Prostate gland (tissue), 2 donors: ENCODE data around the gene ACTL9. TPM values are rescaled to one million over a fixed set of nuclear protein-coding genes. Genes with fewer than 3 reads are reported as not detected.

Experiments
- DNase-seq: peaks from one replicate; pipeline ENCODE4 v3.0.0-alpha.2; 2019; ENCODE audit warnings: low spot score
- H3K27ac ChIP-seq, 2 donors: fragments of 200-600 bp; sonication (generic); 2 replicates each; pipeline ENCODE4 v1.5.1; 2017 to 2019
- H3K27me3 ChIP-seq: fragments of 200-600 bp; sonication (generic); replicated peaks from 2 replicates; pipeline ENCODE4 v1.5.1; 2019; ENCODE audit not compliant: insufficient read depth
- H3K36me3 ChIP-seq, 2 donors: fragments of 200-600 bp; sonication (generic); 1 replicate in 1 of 2; 2 replicates in 1 of 2; pipeline versions ENCODE4 v1.5.1 to v1.8.1; 2017 to 2019
- H3K4me1 ChIP-seq: fragments of 200-600 bp; sonication (generic); replicated peaks from 2 replicates; pipeline ENCODE4 v1.5.1; 2019
- H3K4me3 ChIP-seq, 2 donors: fragments of 200-600 bp; sonication (generic); 2 replicates each; pipeline ENCODE4 v1.5.1; 2017 to 2019
- H3K9me3 ChIP-seq: fragments of 200-600 bp; sonication (generic); 2 replicates; pipeline ENCODE4 v1.5.1; 2017
- CTCF ChIP-seq, 4 experiments: fragments of 200-600 bp in 2 of 4; fragments of 450-650 bp in 2 of 4; sonication (generic) in 2 of 4; IDR thresholded peaks; 1 replicate in 3 of 4; 2 replicates in 1 of 4; pipeline ENCODE4 v1.5.1; 2016 to 2019; ENCODE audit warnings: antibody characterized with exemption in 4 of 4, mild to moderate bottlenecking in 2 of 4, moderate library complexity in 2 of 4
- POLR2A ChIP-seq: fragments of 450-650 bp; IDR thresholded peaks from one replicate; pipeline ENCODE4 v1.6.1; 2016; ENCODE audit warnings: antibody characterized with exemption, mild to moderate bottlenecking
- POLR2AphosphoS5 ChIP-seq: sonication (generic); formaldehyde crosslinking; IDR thresholded peaks from one replicate; pipeline ENCODE4 v1.6.1; 2017; ENCODE audit warnings: antibody characterized with exemption
- WGBS: methylation state at CpG from one replicate; pipeline ENCODE4 v1.1.5; 2018; 5-methylcytosine and 5-hydroxymethylcytosine counted together
- intact Hi-C: fragments of 100-400 bp; cut with DNase I; formaldehyde crosslinking; loops from one replicate; pipeline ENCODE4 v1.14.2; 2022
- total RNA-seq, 2 donors: library from RNA; depleted of rRNA; stranded (reverse); fragments of >200 nt; gene quantifications; one replicate each; pipeline ENCODE4 v1.1.0, GENCODE V29; 2016

ACTL9 gene
- total RNA-seq, 2 donors from 2014 or later = 10.2 TPM; not detected in 1

- no peak overlapping the region for H3K27ac ChIP-seq
- H3K4me3 ChIP-seq = no peak overlapping the region
- no peaks in the 10 kb centered on the region for H3K4me1 ChIP-seq
- no peaks in the 10 kb centered on the region for H3K36me3 ChIP-seq
- H3K27me3 ChIP-seq = peaks cover 5% of the 10 kb centered on the region
- no peak for DNase-seq
- intact Hi-C loops = no loop called here
- no peaks in the 10 kb centered on the region for H3K9me3 ChIP-seq
- WGBS = 79% methylated on average over 6 of the region's 6 CpGs
- no peak for TF ChIP-seq CTCF (IDR thresholded peaks at IDR 0.05)
- TF ChIP-seq POLR2A = no peak
- no peak for TF ChIP-seq POLR2AphosphoS5
These were observed 2.7 kb downstream of the ACTL9 start for GRCh38 chr19:8695911-8696310.

DNA sequence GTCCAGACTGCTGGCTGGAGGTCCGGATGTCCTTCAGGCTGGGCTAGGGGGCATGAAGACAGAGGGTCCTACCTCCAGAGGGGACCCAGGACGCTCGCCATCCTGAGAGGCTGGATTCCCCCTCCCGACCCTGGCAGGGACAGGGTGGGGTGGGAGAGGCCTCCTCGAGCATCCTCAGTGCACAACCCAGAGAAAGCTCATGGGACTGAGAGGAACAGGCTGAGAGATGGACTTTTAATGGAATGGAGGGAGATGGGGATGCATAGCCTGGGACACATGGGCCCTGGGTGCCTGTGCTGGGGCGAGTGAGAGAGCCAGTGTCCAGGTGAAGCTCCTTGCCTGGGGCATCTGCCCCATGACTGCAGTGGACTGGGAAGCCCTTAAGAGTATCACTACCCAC, 3.1 kb downstream of the ACTL9 start:
- DNase-seq = no peak
- Histone ChIP-seq H3K27ac (no peak overlapping the region), H3K27me3 (peaks cover 5% of the 10 kb centered on the region), H3K4me3 (no peak overlapping the region), H3K9me3 (no peaks in the 10 kb centered on the region), H3K4me1 (no peaks in the 10 kb centered on the region), H3K36me3 (no peaks in the 10 kb centered on the region)
- TF ChIP-seq CTCF (IDR thresholded peaks at IDR 0.05) = no peak
- no peak for TF ChIP-seq POLR2A
- TF ChIP-seq POLR2AphosphoS5 = no peak
- intact Hi-C loops = no loop called here
- WGBS = 66% methylated on average over 6 of the region's 6 CpGs

GRCh38 chr19:8690753-8691539, 7.6 kb downstream of the ACTL9 start:
- WGBS = 49% methylated on average over 5 of the region's 5 CpGs
- no peak overlapping the region for H3K4me3 ChIP-seq
- H3K27me3 ChIP-seq = no peaks in the 10 kb centered on the region
- H3K27ac ChIP-seq = no peak overlapping the region
- no peak for DNase-seq
- H3K36me3 ChIP-seq = no peaks in the 10 kb centered on the region
- TF ChIP-seq CTCF (IDR thresholded peaks at IDR 0.05) (no peak), POLR2AphosphoS5 (no peak)
- H3K9me3 ChIP-seq = no peaks in the 10 kb centered on the region
- intact Hi-C loops = no loop called here
- H3K4me1 ChIP-seq = no peaks in the 10 kb centered on the region

- H3K4me3 ChIP-seq = no peak overlapping the region
- intact Hi-C loops = no loop called here
- TF ChIP-seq POLR2AphosphoS5 (no peak), POLR2A (no peak)
- H3K27me3 ChIP-seq = no peaks in the 10 kb centered on the region
- H3K27ac ChIP-seq = no peak overlapping the region
- no peak for DNase-seq
- H3K9me3 ChIP-seq = no peaks in the 10 kb centered on the region
- 83% methylated on average over 15 of the region's 15 CpGs for WGBS
- no peaks in the 10 kb centered on the region for H3K4me1 ChIP-seq
- H3K36me3 ChIP-seq = no peaks in the 10 kb centered on the region
These were observed 9.7 kb downstream of the ACTL9 start for GRCh38 chr19:8688930-8689329.

GRCh38 chr19:8686549-8686948, 12.0 kb downstream of the ACTL9 start:
- Histone ChIP-seq H3K9me3 (no peaks in the 10 kb centered on the region), H3K4me1 (no peaks in the 10 kb centered on the region), H3K4me3 (no peak overlapping the region), H3K27ac (no peak overlapping the region), H3K27me3 (no peaks in the 10 kb centered on the region), H3K36me3 (no peaks in the 10 kb centered on the region)
- DNase-seq = no peak
- intact Hi-C loops = no loop called here
- WGBS = 66% methylated on average over 5 of the region's 5 CpGs
- no peak for TF ChIP-seq CTCF (IDR thresholded peaks at IDR 0.05)
- no peak for TF ChIP-seq POLR2AphosphoS5
- no peak for TF ChIP-seq POLR2A
